ENCODE results near the gene C14orf119. TPM values are rescaled to one million over a fixed set of nuclear protein-coding genes. Genes with fewer than 3 reads are reported as not detected.

C14orf119 gene
- total RNA-seq, 4 donors from 2014 or later = 22.3 to 45.0 (median 41.7) TPM

- no peak for TF ChIP-seq CTCF (IDR thresholded peaks at IDR 0.05; ENCODE audit: low read depth)
Measured at GRCh38 chr14:23066368-23066767, 28.9 kb upstream of the C14orf119 start.

GRCh38 chr14:23066855-23067744 is 28.2 kb upstream of the C14orf119 start:
- TF ChIP-seq CTCF (IDR thresholded peaks at IDR 0.05; ENCODE audit: low read depth) = no peak

- no peak for TF ChIP-seq CTCF (IDR thresholded peaks at IDR 0.05; ENCODE audit: low read depth)
Measured at GRCh38 chr14:23067847-23068788, 27.2 kb upstream of the C14orf119 start.

- no peak for TF ChIP-seq CTCF (IDR thresholded peaks at IDR 0.05; ENCODE audit: low read depth)
Measured at GRCh38 chr14:23068789-23069412, 26.4 kb upstream of the C14orf119 start.

GRCh38 chr14:23069413-23069806 is 25.9 kb upstream of the C14orf119 start:
- TF ChIP-seq CTCF (IDR thresholded peaks at IDR 0.05; ENCODE audit: low read depth) = no peak

- TF ChIP-seq CTCF (IDR thresholded peaks at IDR 0.05; ENCODE audit: low read depth) = no peak
Measured at GRCh38 chr14:23070262-23071129, 24.8 kb upstream of the C14orf119 start.
